DOHH2 (cell line): ENCODE results near the gene PIP5K1C.

Experiments
- CTCF ChIP-seq: fragments of 200-600 bp; sonication (generic); IDR thresholded peaks from one replicate; pipeline ENCODE4 v1.5.1; 2014; ENCODE audit warnings: antibody characterized with exemption, mild to moderate bottlenecking, low read depth, low read length; ENCODE audit not compliant: poor library complexity, severe bottlenecking
- EZH2phosphoT487 ChIP-seq: fragments of 200-600 bp; sonication (generic); IDR thresholded peaks from 2 replicates; pipeline ENCODE4 v1.6.1; 2017; ENCODE audit warnings: borderline replicate concordance, mild to moderate bottlenecking, antibody characterized with exemption, low read length, moderate library complexity, mixed read lengths

GRCh38 chr19:3732108-3732507 lies 31.8 kb upstream of the PIP5K1C start:
- TF ChIP-seq CTCF, result no peak
- no peak for TF ChIP-seq EZH2phosphoT487
